IMR-90 (cell line): ENCODE measurements around the gene AREL1. TPM values are rescaled to one million over a fixed set of nuclear protein-coding genes. Genes with fewer than 3 reads are reported as not detected.
A peak's percentile ranks its signal among the peaks of the same experiment; 100 is the strongest.

Source experiments
- ATAC-seq: fragments of 200-7000 bp; cut with Tn5 transposase; 2 replicates; pipeline ENCODE4 v1.9.1; 2020; ENCODE audit warnings: low read depth, mild to moderate bottlenecking, moderate library complexity
- BruUV-seq: library from RNA; stranded (reverse); fragments of 400-500 nt; replicated peaks from 2 replicates; lab custom pipeline; 2021; lab: Mats Ljungman, UMichigan
- CTCF ChIA-PET: fragments of 300-600 bp; formaldehyde crosslinking; extraction: SDS; loops from one replicate; lab custom pipeline; 2021; ENCODE audit warnings: antibody characterized with exemption; lab: Yijun Ruan, JAX
- POLR2A ChIA-PET: fragments of 300-600 bp; sonication (Branson Sonifier 250); formaldehyde crosslinking; loops from one replicate; lab custom pipeline; 2022; ENCODE audit warnings: antibody characterized with exemption; ENCODE audit not compliant: unreplicated experiment; lab: Charles Lee
- DNase-seq: peaks from one replicate; pipeline ENCODE4 v3.0.0; 2013
- H2AFZ ChIP-seq: replicated peaks from 2 replicates; pipeline ENCODE3; 2013; ENCODE audit warnings: low read length, mild to moderate bottlenecking; ENCODE audit not compliant: poor library complexity
- H2AK5ac ChIP-seq: 2 replicates; pipeline ENCODE4 v1.6.1; 2013; ENCODE audit warnings: low read depth, low read length, inconsistent platforms
- H2AK9ac ChIP-seq: replicated peaks from 2 replicates; pipeline ENCODE3; 2013; ENCODE audit warnings: mild to moderate bottlenecking, low read depth, low read length, moderate library complexity; ENCODE audit not compliant: poor library complexity
- H2BK120ac ChIP-seq: 2 replicates; pipeline ENCODE4 v1.6.1; 2013; ENCODE audit warnings: low read depth, low read length, inconsistent platforms
- H2BK15ac ChIP-seq: 3 replicates; pipeline ENCODE4 v1.6.1; 2013; ENCODE audit warnings: low read depth, low read length, inconsistent platforms
- H2BK20ac ChIP-seq: 2 replicates; pipeline ENCODE4 v1.6.1; 2013; ENCODE audit warnings: low read depth, mild to moderate bottlenecking, inconsistent platforms, low read length, moderate library complexity
- H2BK5ac ChIP-seq: 2 replicates; pipeline ENCODE4 v1.6.1; 2013; ENCODE audit warnings: mild to moderate bottlenecking, low read depth, low read length, inconsistent platforms; ENCODE audit not compliant: poor library complexity, severe bottlenecking
- H3K14ac ChIP-seq: replicated peaks from 2 replicates; pipeline ENCODE4 v1.6.1; 2013; ENCODE audit warnings: low read depth, low read length, inconsistent platforms
- H3K18ac ChIP-seq: 2 replicates; pipeline ENCODE4 v1.6.1; 2013; ENCODE audit warnings: low read depth, low read length, control low read depth
- H3K23ac ChIP-seq: 2 replicates; pipeline ENCODE4 v1.6.1; 2013; ENCODE audit warnings: low read depth, low read length, inconsistent platforms
- H3K27ac ChIP-seq: 2 replicates; pipeline ENCODE4 v1.5.1; 2013; ENCODE audit warnings: mild to moderate bottlenecking, control low read depth, low read length; ENCODE audit not compliant: insufficient read depth
- H3K27me3 ChIP-seq: 2 replicates; pipeline ENCODE4 v1.6.1; 2013; ENCODE audit warnings: low read length; ENCODE audit not compliant: control insufficient read depth, insufficient read depth
- H3K36me3 ChIP-seq: 2 replicates; pipeline ENCODE4 v1.6.1; 2013; ENCODE audit warnings: low read length, mixed read lengths; ENCODE audit not compliant: control insufficient read depth, insufficient read depth
- H3K4ac ChIP-seq: 2 replicates; pipeline ENCODE4 v1.6.1; 2013; ENCODE audit warnings: low read depth, low read length, inconsistent platforms
- H3K4me1 ChIP-seq: 2 replicates; pipeline ENCODE4 v1.6.1; 2013; ENCODE audit warnings: low read length, mixed read lengths; ENCODE audit not compliant: control insufficient read depth, insufficient read depth
- H3K4me2 ChIP-seq: 2 replicates; pipeline ENCODE4 v1.6.1; 2013; ENCODE audit warnings: low read depth, mild to moderate bottlenecking, control low read depth, low read length, moderate library complexity
- H3K4me3 ChIP-seq: 2 replicates; pipeline ENCODE4 v1.5.1; 2013; ENCODE audit warnings: low read depth, mild to moderate bottlenecking, control low read depth, low read length, moderate library complexity; ENCODE audit not compliant: insufficient read depth
- H3K56ac ChIP-seq: 2 replicates; pipeline ENCODE4 v1.6.1; 2013; ENCODE audit warnings: low read length, inconsistent platforms; ENCODE audit not compliant: insufficient read depth; ENCODE audit errors: extremely low read depth
- H3K79me1 ChIP-seq, 2 experiments: 2 replicates each; pipeline ENCODE4 v1.6.1; 2013; ENCODE audit warnings: low read length in 2 of 2, inconsistent platforms in 1 of 2, low read depth in 1 of 2
- H3K9ac ChIP-seq: 2 replicates; pipeline ENCODE4 v1.6.1; 2013; ENCODE audit warnings: low read depth, low read length, control low read depth
- H3K9me1 ChIP-seq: 2 replicates; pipeline ENCODE4 v1.6.1; 2013; ENCODE audit warnings: low read length, inconsistent platforms; ENCODE audit not compliant: insufficient read depth
- H3K9me3 ChIP-seq: 2 replicates; pipeline ENCODE4 v1.6.1; 2013; ENCODE audit warnings: low read length; ENCODE audit not compliant: control insufficient read depth, insufficient read depth
- H4K20me1 ChIP-seq: 2 replicates; pipeline ENCODE4 v1.6.1; 2013; ENCODE audit warnings: low read length, inconsistent platforms; ENCODE audit not compliant: insufficient read depth
- H4K5ac ChIP-seq: 2 replicates; pipeline ENCODE4 v1.6.1; 2013; ENCODE audit warnings: mild to moderate bottlenecking, low read depth, low read length, control low read depth
- H4K8ac ChIP-seq, 2 experiments: 2 replicates each; pipeline ENCODE4 v1.6.1; 2013; ENCODE audit warnings: low read depth in 2 of 2, low read length in 2 of 2, control low read depth in 1 of 2, inconsistent platforms in 1 of 2
- H4K91ac ChIP-seq: 2 replicates; pipeline ENCODE4 v1.6.1; 2013; ENCODE audit warnings: low read depth, low read length, inconsistent platforms; ENCODE audit not compliant: insufficient read depth
- BHLHE40 ChIP-seq: fragments of 150-350 bp; IDR thresholded peaks from 2 replicates; pipeline ENCODE4 v1.6.1; 2016; ENCODE audit warnings: mild to moderate bottlenecking, low read depth, low read length
- CEBPB ChIP-seq: IDR thresholded peaks from 2 replicates; pipeline ENCODE4 v1.6.1; 2012; ENCODE audit warnings: low read depth, low read length, improper control_type of control experiment
- FOS ChIP-seq: fragments of 150-350 bp; IDR thresholded peaks from 2 replicates; pipeline ENCODE4 v1.6.1; 2016; ENCODE audit warnings: low read depth, low read length
- MAZ ChIP-seq: IDR thresholded peaks from 2 replicates; pipeline ENCODE4 v1.6.1; 2012; ENCODE audit warnings: low read depth, mild to moderate bottlenecking, low read length, improper control_type of control experiment, moderate library complexity, borderline replicate concordance
- NFE2L2 ChIP-seq: fragments of 150-350 bp; IDR thresholded peaks from 2 replicates; pipeline ENCODE4 v1.6.1; 2016; ENCODE audit warnings: low read depth, mild to moderate bottlenecking, low read length
- POLR2A ChIP-seq: IDR thresholded peaks from 2 replicates; pipeline ENCODE4 v1.6.1; 2012; ENCODE audit warnings: mild to moderate bottlenecking, low read depth, low read length
- RAD21 ChIP-seq: IDR thresholded peaks from 2 replicates; pipeline ENCODE4 v1.6.1; 2012; ENCODE audit warnings: low read length, improper control_type of control experiment
- WGBS, 2 experiments: methylation state at CpG; one replicate each; pipeline versions ENCODE4 v1.1.5 to v1.1.7; 2013; ENCODE audit warnings: missing lambda C conversion rate in 2 of 2; ENCODE audit not compliant: insufficient read length in 1 of 2; ENCODE audit errors: extremely low coverage in 2 of 2; 5-methylcytosine and 5-hydroxymethylcytosine counted together
- dilution Hi-C: fragments of 300-500 bp; cut with HindIII; formaldehyde crosslinking; loops from one replicate; pipeline ENCODE4 v1.14.3; 2018; ENCODE audit warnings: low sequenced_read_pairs; ENCODE audit not compliant: unreplicated experiment
- in situ Hi-C: fragments of 300-500 bp; cut with MboI; formaldehyde crosslinking; loops from 3 replicates; pipeline ENCODE4 v1.14.3; 2019; ENCODE audit warnings: low sequenced_read_pairs, inconsistent platforms, mixed read lengths
- intact Hi-C: fragments of 100-400 bp; cut with micrococcal nuclease; formaldehyde crosslinking; loops from 2 replicates; pipeline ENCODE4 v1.10.0; 2022
- polyA plus RNA-seq, 3 experiments: library from polyadenylated mRNA; depleted of rRNA; stranded (reverse); fragments of >200 nt; gene quantifications; 2 replicates each; pipeline ENCODE4 v1.2.3, GENCODE V29; 2012; ENCODE audit warnings: low replicate concordance in 1 of 3
- total RNA-seq: library from RNA; depleted of rRNA; stranded (reverse); fragments of >200 nt; gene quantifications from 2 replicates; pipeline ENCODE4 v1.2.3, GENCODE V29; 2012

The AREL1 gene
- total and polyA plus RNA-seq, 2 of the 4 experiments (the other 2 are of a cell fraction): 30.0 to 39.3 TPM

DNA sequence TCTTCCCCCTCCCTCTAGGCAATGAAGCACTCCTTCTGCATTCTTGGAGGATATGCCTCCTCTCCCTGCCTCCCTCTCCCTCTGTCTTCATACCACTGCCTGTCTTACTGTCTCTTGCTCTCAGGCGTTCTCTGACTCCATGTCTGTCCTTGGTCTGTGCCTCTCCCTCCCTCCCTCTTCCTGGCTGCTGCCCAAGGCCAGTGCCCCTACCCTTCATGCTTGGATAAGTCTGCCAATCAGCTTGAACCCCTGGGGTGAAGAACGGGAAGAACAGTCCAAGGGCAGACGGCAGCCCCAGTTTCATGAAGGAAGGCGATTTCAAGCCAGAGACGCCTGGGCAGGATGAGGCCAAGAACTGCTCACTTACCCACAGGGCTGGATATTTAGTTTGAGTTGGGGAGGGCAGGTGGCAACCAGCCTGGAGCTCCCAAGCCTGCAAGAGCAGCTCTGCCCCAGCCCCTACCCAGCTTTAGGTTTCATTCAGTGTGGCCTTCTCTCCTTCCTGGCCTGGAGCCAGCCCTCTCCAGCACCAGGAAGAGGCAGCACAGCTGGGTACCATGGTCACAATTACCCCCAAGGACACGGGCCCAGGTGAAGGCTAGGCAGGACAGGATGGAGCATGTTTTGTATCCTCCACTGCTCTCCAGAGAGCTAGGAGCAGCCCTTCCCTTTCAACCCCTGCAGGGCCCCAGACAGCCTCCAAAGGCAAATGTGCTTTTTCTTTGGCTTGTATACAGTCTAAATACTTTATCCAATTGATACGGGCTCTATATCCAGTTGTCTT is 65.0 kb downstream of the AREL1 start (continued):
- TF ChIP-seq BHLHE40 (no peak), POLR2A (no peak), FOS (no peak)

GRCh38 chr14:74647061-74647677 is 65.7 kb downstream of the AREL1 start:
- H2BK15ac ChIP-seq: no peak overlapping the region
- BruUV-seq: no TSS peak
- CTCF ChIA-PET: interaction anchor here (1.4 to 2.1 kb wide), 2 partner anchors 38 to 74 kb away, joined by 4 read pairs; no protein-coding TSS in a partner anchor
- no peak for TF ChIP-seq MAZ
- no peak for TF ChIP-seq FOS
- no peak for TF ChIP-seq CEBPB
- TF ChIP-seq NFE2L2: no peak
- TF ChIP-seq RAD21: no peak
- H3K79me1 ChIP-seq: peaks cover 0 to 5% of the 10 kb centered on the region in 2 experiments; a peak in 1 of 4 replicates
- intact Hi-C loops: no loop called here
- peak overlapping the region; percentile 24; the same call in 1 of the 2 replicates for H4K91ac ChIP-seq
- H3K27me3 ChIP-seq: no peaks in the 10 kb centered on the region
- peak overlapping the region; percentile 64; the same call in 1 of the 2 replicates for H2BK120ac ChIP-seq
- peak overlapping the region; percentile 74 for H2AFZ ChIP-seq
- no peak for ATAC-seq
- H3K4me2 ChIP-seq: no peak overlapping the region
- no peak overlapping the region for H3K18ac ChIP-seq
- no peak overlapping the region for H3K23ac ChIP-seq
- H3K9ac ChIP-seq: no peak overlapping the region
- H3K9me3 ChIP-seq: no peaks in the 10 kb centered on the region
- H3K4me3 ChIP-seq: no peak overlapping the region
- H3K14ac ChIP-seq: 0 out of 2 replicates have a peak overlapping the region, but pooled peaks have one; percentile 20
- dilution Hi-C loops: no loop called here
- no peak overlapping the region for H2BK5ac ChIP-seq
- peak overlapping the region; percentile 19 for H2AK9ac ChIP-seq
- in situ Hi-C loops: no loop called here
- H2AK5ac ChIP-seq: peak overlapping the region; percentile 81
- DNase-seq: no peak
- no peak overlapping the region; a peak in 1 of 4 replicates for H4K8ac ChIP-seq
- H3K36me3 ChIP-seq: no peaks in the 10 kb centered on the region
- H4K20me1 ChIP-seq: no peaks in the 10 kb centered on the region
- peak overlapping the region; percentile 8; the same call in 1 of the 2 replicates for H3K4ac ChIP-seq
- H2BK20ac ChIP-seq: peak overlapping the region; percentile 38; the same call in 1 of the 2 replicates
- POLR2A ChIA-PET: no interaction called here
- H3K27ac ChIP-seq: no peak overlapping the region
- no peak overlapping the region for H4K5ac ChIP-seq
- H3K4me1 ChIP-seq: peaks cover 28% of the 10 kb centered on the region
- 92% methylated on average over 2 of the region's 11 CpGs; no CpG with 5 or more reads in 1 of the 2 experiments for WGBS, 2 experiments
- H3K9me1 ChIP-seq: peaks cover 31% of the 10 kb centered on the region
- H3K56ac ChIP-seq: no peak overlapping the region
